ENCODE results near the gene PTPRE.

PTPRE gene

GRCh38 chr10:127928021-127928806 lies 21.3 kb downstream of the PTPRE start:
- no peak for DNase-seq

DNA sequence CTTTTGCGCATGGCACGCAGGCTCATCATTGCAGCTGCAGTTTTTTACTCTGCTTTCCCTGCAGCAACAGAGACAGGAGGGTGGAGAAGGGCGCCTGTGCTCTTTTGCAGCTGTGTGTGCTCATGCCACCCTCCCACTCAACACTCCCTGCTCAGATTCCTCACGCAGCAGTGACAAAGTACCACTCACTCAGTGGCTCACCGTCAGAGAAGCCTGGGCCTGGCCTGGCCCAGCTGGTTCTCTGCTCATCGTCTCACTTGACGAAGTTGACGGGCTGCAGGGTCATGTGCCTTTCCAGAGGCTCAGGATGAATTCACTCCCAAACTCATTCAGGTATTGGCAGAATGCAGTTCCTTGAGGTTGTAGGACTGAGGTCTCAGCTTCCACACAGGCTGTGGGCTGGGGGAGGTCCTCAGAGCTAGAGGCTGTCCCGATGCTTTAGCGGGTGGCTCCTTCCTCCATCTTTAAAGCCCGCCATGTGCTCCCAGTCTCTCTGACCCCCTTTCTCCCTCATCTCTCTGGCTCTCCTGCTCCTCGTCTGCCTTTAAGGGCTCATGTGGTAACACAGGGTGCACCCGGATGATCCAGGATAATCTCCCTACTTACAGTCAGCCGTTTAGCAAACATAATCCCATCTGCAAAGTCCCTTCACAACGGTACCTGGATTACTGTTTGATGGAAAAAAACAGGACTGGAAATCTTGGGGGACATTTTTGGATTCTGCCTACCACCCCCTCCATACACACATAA lies 25.8 kb downstream of the PTPRE start:
- no peak for DNase-seq

GRCh38 chr10:127933271-127933670 lies 26.4 kb downstream of the PTPRE start:
- no peak for DNase-seq

- DNase-seq: no peak
Measured at GRCh38 chr10:127934383-127934782, 27.5 kb downstream of the PTPRE start.

- no peak for DNase-seq
Measured at GRCh38 chr10:127935071-127935561, 28.2 kb downstream of the PTPRE start.

- DNase-seq: no peak
Measured at GRCh38 chr10:127937069-127937468, 30.2 kb downstream of the PTPRE start.

GRCh38 chr10:127937915-127938463 lies 31.1 kb downstream of the PTPRE start:
- DNase-seq: no peak

DNA sequence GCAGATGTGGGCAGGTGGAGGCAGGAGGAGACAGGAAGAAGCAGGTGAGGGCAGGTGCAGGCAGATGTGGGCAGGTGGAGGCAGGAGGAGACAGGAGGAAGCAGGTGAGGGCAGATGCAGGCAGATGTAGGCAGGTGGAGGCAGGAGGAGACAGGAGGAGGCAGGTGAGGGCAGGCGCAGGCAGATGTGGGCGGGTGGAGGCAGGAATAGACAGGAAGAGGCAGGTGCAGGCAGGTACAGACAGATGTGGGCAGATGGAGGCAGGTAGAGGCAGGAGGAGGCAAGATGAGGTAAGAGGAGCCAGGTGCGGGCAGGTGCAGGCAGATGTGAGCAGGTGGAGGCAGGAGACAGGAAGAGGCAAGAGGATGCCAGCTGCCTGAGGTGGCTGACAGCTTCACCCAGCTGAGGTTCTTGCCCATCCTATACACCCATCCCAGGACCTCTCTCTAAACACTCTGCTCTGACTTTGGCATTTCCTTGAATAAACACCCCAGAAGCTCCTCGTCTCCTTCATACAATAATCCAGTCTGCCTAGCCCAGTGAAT lies 33.0 kb downstream of the PTPRE start:
- no peak for DNase-seq

GRCh38 chr10:127940866-127941640 lies 34.1 kb downstream of the PTPRE start:
- no peak for DNase-seq

- no peak for DNase-seq
Measured at GRCh38 chr10:127942811-127943210, 35.9 kb downstream of the PTPRE start.

GRCh38 chr10:127943336-127943910 lies 36.5 kb downstream of the PTPRE start:
- no peak for DNase-seq

- DNase-seq: no peak
Measured at GRCh38 chr10:127944256-127944655, 37.4 kb downstream of the PTPRE start.

- no peak for DNase-seq
Measured at GRCh38 chr10:127945341-127945758, 38.4 kb downstream of the PTPRE start.

DNA sequence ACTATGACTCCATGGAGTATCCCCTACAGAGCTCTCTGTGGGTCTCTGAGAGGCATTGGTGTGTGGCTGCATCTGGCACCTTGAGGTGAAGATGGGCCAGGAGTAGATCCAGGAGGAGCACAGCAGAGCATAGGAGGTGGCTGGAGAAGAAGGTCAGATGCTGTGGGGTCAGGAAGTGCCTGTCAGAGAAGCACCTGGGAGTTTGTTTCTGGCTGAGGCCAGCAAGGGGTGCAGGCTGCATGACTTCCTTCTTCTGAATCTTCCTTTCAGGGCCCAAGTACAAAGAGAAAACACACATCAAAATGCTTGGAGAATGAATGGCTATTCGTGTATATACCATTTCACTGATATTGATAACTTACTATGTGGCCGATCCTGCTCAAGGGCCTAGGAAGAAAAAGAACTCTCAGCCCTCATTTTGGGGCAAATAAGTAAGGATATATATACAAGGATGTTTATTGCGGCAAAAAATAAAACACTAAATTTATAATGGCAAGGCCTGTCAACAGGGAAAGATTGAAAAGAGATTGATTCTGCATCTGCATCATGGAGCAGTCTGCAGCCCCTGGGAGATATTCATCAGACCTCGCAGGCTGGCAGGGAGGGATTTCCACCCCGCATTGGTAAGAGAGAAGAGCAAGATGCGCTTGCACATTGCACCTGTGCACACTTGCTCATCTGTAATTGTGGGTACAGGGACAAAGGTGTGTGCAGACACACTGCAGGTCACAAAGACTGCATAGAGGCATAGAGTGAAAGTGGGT lies 39.2 kb downstream of the PTPRE start:
- no peak for DNase-seq

- no peak for DNase-seq
Measured at GRCh38 chr10:127947211-127947610, 40.3 kb downstream of the PTPRE start.

DNA sequence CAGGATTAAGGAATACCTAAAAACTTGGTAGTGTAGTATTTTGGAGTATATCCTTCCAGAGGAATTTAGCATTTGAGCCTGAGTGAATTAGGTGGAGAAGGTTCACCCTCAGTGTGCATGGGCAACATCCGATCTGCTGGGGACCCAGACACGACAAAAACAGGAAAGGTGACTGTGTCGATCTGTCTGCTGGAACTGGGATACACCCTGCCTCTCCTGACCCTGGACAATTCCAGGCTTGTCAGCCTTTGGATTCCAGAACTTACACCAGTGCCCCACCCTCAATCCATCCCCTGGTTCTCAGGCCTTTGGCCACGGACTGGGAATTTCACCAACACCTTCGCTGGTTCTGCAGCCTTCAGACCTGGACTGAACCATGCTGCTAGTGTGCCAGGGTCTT lies 41.9 kb downstream of the PTPRE start:
- DNase-seq: no peak

- DNase-seq: no peak
Measured at GRCh38 chr10:127949831-127950230, 42.9 kb downstream of the PTPRE start.

- DNase-seq: no peak
Measured at GRCh38 chr10:127951861-127952574, 45.1 kb downstream of the PTPRE start.

DNA sequence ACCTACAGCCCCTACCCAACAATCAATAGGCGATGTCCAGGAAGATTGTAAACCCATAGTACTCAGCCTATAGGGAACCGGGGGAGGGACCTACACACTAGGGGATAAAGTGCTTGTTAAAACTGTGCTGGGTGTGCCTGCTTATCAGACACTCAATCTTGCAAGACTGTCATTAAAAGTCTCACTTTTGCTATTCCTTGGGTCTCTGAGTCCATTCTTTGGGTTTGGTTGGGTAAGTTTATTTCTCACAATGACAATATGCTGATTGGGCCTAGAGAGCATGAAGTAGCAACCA lies 45.6 kb downstream of the PTPRE start:
- DNase-seq: no peak

GRCh38 chr10:127952918-127953317 lies 46.0 kb downstream of the PTPRE start:
- no peak for DNase-seq

- DNase-seq: no peak
Measured at GRCh38 chr10:127953876-127954275, 47.0 kb downstream of the PTPRE start.

All from NCI-H1417 (cell line).